ENCODE measurements around the gene MAGEB4. TPM values are rescaled to one million over a fixed set of nuclear protein-coding genes. Genes with fewer than 3 reads are reported as not detected.
A peak's percentile ranks its signal among the peaks of the same experiment; 100 is the strongest.

The MAGEB4 gene
- total and polyA plus RNA-seq, 10 of the 15 experiments (the other 5 are each of a cell fraction or from before 2014, with no cell fraction given) = 0.04 TPM; not detected in 9

- no peak overlapping the region for H2AFZ ChIP-seq (ENCODE audit: control insufficient read depth, low read depth, low read length)
- WGBS (ENCODE audit: insufficient coverage, insufficient replicate concordance, low lambda C conversion rate, missing lambda C conversion rate) = 21% methylated on average over 1 of the region's 1 CpG
- intact Hi-C loops (cut with micrococcal nuclease; ENCODE audit: unreplicated experiment) = loop anchor here (2.0 to 10.0 kb wide), 2 partner anchors 131 to 229 kb away; no protein-coding TSS in a partner anchor
- no peaks in the 10 kb centered on the region for H3K36me3 ChIP-seq (ENCODE audit: control insufficient read depth in 2 of 2, insufficient read depth in 2 of 2, low read length in 1 of 2)
- H3K79me2 ChIP-seq (ENCODE audit: control insufficient read depth, insufficient read depth, low read length) = no peaks in the 10 kb centered on the region
- no peak overlapping the region for H3K4me2 ChIP-seq (ENCODE audit: control insufficient read depth, insufficient read depth)
- H3K4me3 ChIP-seq = no peak overlapping the region
- SMC1A ChIA-PET (ENCODE audit: uncharacterized antibody, unreplicated experiment) = no interaction called here
- CTCF ChIA-PET = no interaction called here
- peaks cover 0 to 2% of the 10 kb centered on the region in 2 experiments; a peak in 1 of 4 replicates for H3K27me3 ChIP-seq (replicated peaks in 1 of 2; ENCODE audit: control insufficient read depth in 2 of 2, insufficient read depth in 2 of 2, low read length in 1 of 2)
- no peaks in the 10 kb centered on the region for H4K20me1 ChIP-seq (ENCODE audit: control insufficient read depth, insufficient read depth)
- RAD21 ChIA-PET (ENCODE audit: unreplicated experiment) = no interaction called here
- no peak overlapping the region for H3K27ac ChIP-seq (ENCODE audit: control insufficient read depth, insufficient read depth)
- no peak for FAIRE-seq
- no peak for DNase-seq (ENCODE audit: low read depth, low spot score)
- POLR2A ChIA-PET = no interaction called here
- BruUV-seq (replicated peaks) = no TSS peak
- TF ChIP-seq RAD21 (IDR thresholded peaks at IDR 0.05; ENCODE audit: insufficient read depth, low read depth, low read length) = peak; percentile 34; the same call in 1 of the 2 replicates
- TF ChIP-seq CTCF (IDR thresholded peaks at IDR 0.05 in 2 of 3, conservative IDR thresholded peaks at IDR 0.05 in 1 of 3; ENCODE audit: control insufficient read depth in 2 of 3, extremely low read depth in 1 of 3, insufficient read depth in 1 of 3, low read depth in 3 of 3, low read length in 3 of 3) = peak in 1 of 3 experiments; percentile 39; a peak in 1 of 6 replicates
- peak; percentile 42; the same call in 1 of the 2 replicates for TF ChIP-seq SMC3 (IDR thresholded peaks at IDR 0.05; ENCODE audit: borderline replicate concordance, low read length)
- no peak for TF ChIP-seq WRNIP1 (IDR thresholded peaks at IDR 0.05; ENCODE audit: borderline replicate concordance, low read depth, low read length)
- TF ChIP-seq SIN3A (IDR thresholded peaks at IDR 0.05; ENCODE audit: low read depth, low read length) = no peak
- TF ChIP-seq, protein P1, sequence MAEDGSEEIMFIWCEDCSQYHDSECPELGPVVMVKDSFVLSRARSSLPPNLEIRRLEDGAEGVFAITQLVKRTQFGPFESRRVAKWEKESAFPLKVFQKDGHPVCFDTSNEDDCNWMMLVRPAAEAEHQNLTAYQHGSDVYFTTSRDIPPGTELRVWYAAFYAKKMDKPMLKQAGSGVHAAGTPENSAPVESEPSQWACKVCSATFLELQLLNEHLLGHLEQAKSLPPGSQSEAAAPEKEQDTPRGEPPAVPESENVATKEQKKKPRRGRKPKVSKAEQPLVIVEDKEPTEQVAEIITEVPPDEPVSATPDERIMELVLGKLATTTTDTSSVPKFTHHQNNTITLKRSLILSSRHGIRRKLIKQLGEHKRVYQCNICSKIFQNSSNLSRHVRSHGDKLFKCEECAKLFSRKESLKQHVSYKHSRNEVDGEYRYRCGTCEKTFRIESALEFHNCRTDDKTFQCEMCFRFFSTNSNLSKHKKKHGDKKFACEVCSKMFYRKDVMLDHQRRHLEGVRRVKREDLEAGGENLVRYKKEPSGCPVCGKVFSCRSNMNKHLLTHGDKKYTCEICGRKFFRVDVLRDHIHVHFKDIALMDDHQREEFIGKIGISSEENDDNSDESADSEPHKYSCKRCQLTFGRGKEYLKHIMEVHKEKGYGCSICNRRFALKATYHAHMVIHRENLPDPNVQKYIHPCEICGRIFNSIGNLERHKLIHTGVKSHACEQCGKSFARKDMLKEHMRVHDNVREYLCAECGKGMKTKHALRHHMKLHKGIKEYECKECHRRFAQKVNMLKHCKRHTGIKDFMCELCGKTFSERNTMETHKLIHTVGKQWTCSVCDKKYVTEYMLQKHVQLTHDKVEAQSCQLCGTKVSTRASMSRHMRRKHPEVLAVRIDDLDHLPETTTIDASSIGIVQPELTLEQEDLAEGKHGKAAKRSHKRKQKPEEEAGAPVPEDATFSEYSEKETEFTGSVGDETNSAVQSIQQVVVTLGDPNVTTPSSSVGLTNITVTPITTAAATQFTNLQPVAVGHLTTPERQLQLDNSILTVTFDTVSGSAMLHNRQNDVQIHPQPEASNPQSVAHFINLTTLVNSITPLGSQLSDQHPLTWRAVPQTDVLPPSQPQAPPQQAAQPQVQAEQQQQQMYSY (CRISPR knock-in tag; IDR thresholded peaks at IDR 0.05) = no peak
- TF ChIP-seq PKNOX1 (IDR thresholded peaks at IDR 0.05) = no peak
- no peaks in the 10 kb centered on the region for H3K4me1 ChIP-seq (ENCODE audit: control insufficient read depth, insufficient read depth, low read length)
- H3K9me3 ChIP-seq (replicated peaks; ENCODE audit: control insufficient read depth, insufficient read depth, low read length) = no peaks in the 10 kb centered on the region
- no peak overlapping the region for H3K9ac ChIP-seq (ENCODE audit: control insufficient read depth, insufficient read depth, low read length)
- in situ Hi-C loops (cut with MboI) = loop anchor here (10.0 kb wide), 1 partner anchor 229 kb away; no protein-coding TSS in a partner anchor
- ATAC-seq = no peak
These were observed 33.7 kb downstream of the MAGEB4 start for GRCh38 chrX:30275498-30275897.

Measured in GM12878 (cell line).